OCI-LY1 (cell line): ENCODE results near the gene IL6R.
"Not testable (repeated sequence)": the region's sequence is repeated elsewhere in the genome, so short reads cannot be mapped to it uniquely, and the experiment has no call there.

Experiments
- H2AFZ ChIP-seq: fragments of 200-600 bp; sonication (generic), shearing (Covaris generic); 2 replicates; pipeline ENCODE4 v1.6.0; 2014; ENCODE audit warnings: antibody characterized with exemption, mild to moderate bottlenecking, low read length
- H3F3A ChIP-seq: fragments of 200-600 bp; sonication (generic), shearing (Covaris generic); 2 replicates; pipeline ENCODE4 v1.6.0; 2014; ENCODE audit warnings: mild to moderate bottlenecking, antibody characterized with exemption, low read length, moderate library complexity; ENCODE audit not compliant: insufficient read depth
- H3K27ac ChIP-seq: fragments of 200-600 bp; sonication (generic); 2 replicates; pipeline ENCODE4 v1.5.1; 2014; ENCODE audit warnings: low read length, mixed run types, mild to moderate bottlenecking, low read depth; ENCODE audit not compliant: poor library complexity, severe bottlenecking
- H3K27me3 ChIP-seq: fragments of 200-600 bp; sonication (generic); 2 replicates; pipeline ENCODE4 v1.6.0; 2014; ENCODE audit warnings: antibody characterized with exemption, mild to moderate bottlenecking, low read length, moderate library complexity; ENCODE audit not compliant: insufficient read depth
- H3K36me3 ChIP-seq: fragments of 200-600 bp; sonication (generic); 2 replicates; pipeline ENCODE4 v1.6.1; 2014; ENCODE audit warnings: mild to moderate bottlenecking, antibody characterized with exemption, low read length, moderate library complexity, mixed read lengths; ENCODE audit not compliant: insufficient read depth
- H3K4me1 ChIP-seq: fragments of 200-600 bp; sonication (generic); 2 replicates; pipeline ENCODE4 v1.5.1; 2014; ENCODE audit warnings: mild to moderate bottlenecking, low read length, moderate library complexity; ENCODE audit not compliant: insufficient read depth, severe bottlenecking
- H3K4me2 ChIP-seq: fragments of 200-600 bp; sonication (generic), shearing (Covaris generic); 2 replicates; pipeline ENCODE4 v1.6.1; 2014; ENCODE audit warnings: low read length
- H3K4me3 ChIP-seq: fragments of 200-600 bp; sonication (generic); 2 replicates; pipeline ENCODE4 v1.5.1; 2014; ENCODE audit warnings: low read length, low read depth, mild to moderate bottlenecking, mixed read lengths; ENCODE audit not compliant: poor library complexity, severe bottlenecking
- H3K79me2 ChIP-seq: fragments of 200-600 bp; shearing (Covaris generic); 2 replicates; pipeline ENCODE4 v1.6.1; 2016; ENCODE audit warnings: mixed run types, low read length, mixed read lengths; ENCODE audit not compliant: insufficient read depth
- H3K9ac ChIP-seq: fragments of 200-600 bp; sonication (generic), shearing (Covaris generic); 2 replicates; pipeline ENCODE4 v1.6.1; 2014; ENCODE audit warnings: mild to moderate bottlenecking, low read length, mixed read lengths
- H3K9me2 ChIP-seq: fragments of 200-600 bp; sonication (generic), shearing (Covaris generic); 2 replicates; pipeline ENCODE4 v1.6.1; 2014; ENCODE audit warnings: low read depth, mild to moderate bottlenecking, low read length, mixed read lengths
- H3K9me3 ChIP-seq: fragments of 200-600 bp; shearing (Covaris generic); 2 replicates; pipeline ENCODE4 v1.6.1; 2014; ENCODE audit warnings: low read length, mixed read lengths
- H4K20me1 ChIP-seq: fragments of 200-600 bp; sonication (generic), shearing (Covaris generic); 2 replicates; pipeline ENCODE4 v1.6.0; 2016; ENCODE audit warnings: mild to moderate bottlenecking, low read length; ENCODE audit not compliant: insufficient read depth
- EZH2 ChIP-seq: fragments of 200-600 bp; sonication (generic), shearing (Covaris generic); IDR thresholded peaks from 2 replicates; pipeline ENCODE4 v1.8.0; 2017; ENCODE audit warnings: borderline replicate concordance, mixed run types, mild to moderate bottlenecking, antibody characterized with exemption, low read length, moderate library complexity, mixed read lengths
- TF ChIP-seq, protein P1 (sequence below): fragments of 200-600 bp; sonication (generic), shearing (Covaris generic); IDR thresholded peaks from 2 replicates; pipeline ENCODE4 v1.5.1; 2017; ENCODE audit warnings: mild to moderate bottlenecking, antibody characterized with exemption, low read length, moderate library complexity, mixed read lengths

Gene IL6R

GRCh38 chr1:154404984-154405746, at the start of gene IL6R:
Gene IL6R, plus strand, starts transcription at chr1:154405343. Its CDS starts 287 bp downstream, at chr1:154405630.
- Histone ChIP-seq H4K20me1 (no peaks in the 10 kb centered on the region), H3K9me2 (no peaks in the 10 kb centered on the region), H3K9me3 (no peaks in the 10 kb centered on the region), H3K27ac (no peak within 1 kb of the TSS), H3K27me3 (peaks cover 16% of the 10 kb centered on the region), H3F3A (no peaks in the 10 kb centered on the region), H3K4me3 (peak within 1 kb of the TSS; percentile 44), H3K4me1 (peaks cover 7% of the 10 kb centered on the region), H3K4me2 (peak within 1 kb of the TSS; percentile 40; the same call in 1 of the 2 replicates), H3K9ac (no peak within 1 kb of the TSS), H2AFZ (no peak within 1 kb of the TSS), H3K79me2 (no peaks in the 10 kb centered on the region), H3K36me3 (no peaks in the 10 kb centered on the region)
- TF ChIP-seq, protein P1, sequence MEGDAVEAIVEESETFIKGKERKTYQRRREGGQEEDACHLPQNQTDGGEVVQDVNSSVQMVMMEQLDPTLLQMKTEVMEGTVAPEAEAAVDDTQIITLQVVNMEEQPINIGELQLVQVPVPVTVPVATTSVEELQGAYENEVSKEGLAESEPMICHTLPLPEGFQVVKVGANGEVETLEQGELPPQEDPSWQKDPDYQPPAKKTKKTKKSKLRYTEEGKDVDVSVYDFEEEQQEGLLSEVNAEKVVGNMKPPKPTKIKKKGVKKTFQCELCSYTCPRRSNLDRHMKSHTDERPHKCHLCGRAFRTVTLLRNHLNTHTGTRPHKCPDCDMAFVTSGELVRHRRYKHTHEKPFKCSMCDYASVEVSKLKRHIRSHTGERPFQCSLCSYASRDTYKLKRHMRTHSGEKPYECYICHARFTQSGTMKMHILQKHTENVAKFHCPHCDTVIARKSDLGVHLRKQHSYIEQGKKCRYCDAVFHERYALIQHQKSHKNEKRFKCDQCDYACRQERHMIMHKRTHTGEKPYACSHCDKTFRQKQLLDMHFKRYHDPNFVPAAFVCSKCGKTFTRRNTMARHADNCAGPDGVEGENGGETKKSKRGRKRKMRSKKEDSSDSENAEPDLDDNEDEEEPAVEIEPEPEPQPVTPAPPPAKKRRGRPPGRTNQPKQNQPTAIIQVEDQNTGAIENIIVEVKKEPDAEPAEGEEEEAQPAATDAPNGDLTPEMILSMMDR: peak; percentile 39
- no peak for TF ChIP-seq EZH2

DNA sequence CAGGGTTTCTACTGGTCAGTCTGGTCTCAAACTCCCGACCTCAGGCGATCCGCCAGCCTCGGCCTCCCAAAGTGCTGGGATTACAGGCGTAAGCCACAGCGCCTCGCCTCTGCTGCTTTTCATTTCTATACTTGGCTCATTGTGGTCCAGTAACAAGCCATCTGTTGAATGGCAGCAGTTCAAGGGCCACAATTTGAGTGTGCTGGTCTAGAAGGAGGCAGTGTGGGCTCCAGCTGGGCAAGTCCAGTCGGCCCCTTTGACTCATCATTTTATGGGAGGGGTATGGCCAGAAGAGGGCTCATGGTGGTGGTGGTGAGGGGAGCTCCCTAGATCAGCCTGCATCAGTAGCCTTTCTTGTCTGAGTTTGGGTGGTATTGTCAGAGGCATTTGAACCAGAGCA, 46.6 kb upstream of the IL6R start:
- no peaks in the 10 kb centered on the region for H3K79me2 ChIP-seq
- H3K4me2 ChIP-seq: no peak overlapping the region
- H3K27ac ChIP-seq: no peak overlapping the region
- no peaks in the 10 kb centered on the region for H3K9me3 ChIP-seq
- H3K9me2 ChIP-seq: no peaks in the 10 kb centered on the region
- TF ChIP-seq, protein P1: no peak
- TF ChIP-seq EZH2: no peak
- H4K20me1 ChIP-seq: no peaks in the 10 kb centered on the region
- H3K9ac ChIP-seq: no peak overlapping the region
- H2AFZ ChIP-seq: no peak overlapping the region
- no peaks in the 10 kb centered on the region for H3K4me1 ChIP-seq
- no peaks in the 10 kb centered on the region for H3K36me3 ChIP-seq
- H3F3A ChIP-seq: no peaks in the 10 kb centered on the region
- H3K4me3 ChIP-seq: no peak overlapping the region
- no peaks in the 10 kb centered on the region for H3K27me3 ChIP-seq

DNA sequence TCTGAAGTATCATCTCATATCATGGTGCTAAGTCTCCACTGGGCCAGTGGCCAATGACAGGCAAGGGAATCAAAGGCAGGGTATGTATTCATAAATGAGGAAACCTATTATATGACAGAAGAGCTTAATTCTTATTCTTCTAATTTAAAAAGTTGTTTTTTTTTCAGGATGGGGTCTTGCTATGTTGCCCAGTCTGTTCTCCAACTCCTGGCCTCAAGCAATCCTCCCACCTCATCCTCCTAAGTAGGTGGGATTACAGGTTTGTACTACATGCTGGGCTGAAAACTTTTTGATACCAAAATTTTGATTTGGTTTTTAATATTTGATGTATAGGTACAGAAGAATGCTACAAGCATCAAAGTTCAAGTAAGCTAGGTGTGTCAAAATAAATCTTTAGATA, 44.9 kb upstream of the IL6R start:
- H4K20me1 ChIP-seq: no peaks in the 10 kb centered on the region
- H3K4me2 ChIP-seq: no peak overlapping the region
- no peak overlapping the region for H3K9ac ChIP-seq
- H3K9me3 ChIP-seq: no peaks in the 10 kb centered on the region
- no peak overlapping the region for H2AFZ ChIP-seq
- H3K9me2 ChIP-seq: no peaks in the 10 kb centered on the region
- no peaks in the 10 kb centered on the region for H3F3A ChIP-seq
- no peak overlapping the region for H3K4me3 ChIP-seq
- no peaks in the 10 kb centered on the region for H3K36me3 ChIP-seq
- no peak for TF ChIP-seq EZH2
- TF ChIP-seq, protein P1: no peak
- no peaks in the 10 kb centered on the region; the same call in 1 of the 2 replicates for H3K27me3 ChIP-seq
- no peak overlapping the region for H3K27ac ChIP-seq
- no peaks in the 10 kb centered on the region for H3K4me1 ChIP-seq
- no peaks in the 10 kb centered on the region for H3K79me2 ChIP-seq

DNA sequence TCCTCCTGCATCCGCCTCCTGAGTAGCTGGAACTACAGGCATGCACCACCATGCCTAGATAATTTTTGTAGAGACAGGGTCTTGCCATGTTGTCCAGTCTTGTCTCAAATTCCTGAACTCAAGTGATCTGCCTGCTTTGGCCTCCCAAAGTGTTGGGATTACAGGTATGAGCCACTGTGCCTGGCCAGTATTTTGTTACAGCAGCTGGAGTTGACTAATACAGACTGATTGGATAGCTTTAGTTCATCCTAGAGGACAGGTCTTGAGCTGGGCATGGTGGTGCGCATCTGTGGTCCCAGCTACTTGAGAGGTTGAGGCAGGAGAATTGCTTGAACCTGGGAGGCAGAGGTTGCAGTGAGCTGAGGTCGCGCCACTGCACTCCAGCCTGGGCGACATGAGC, 44.3 kb upstream of the IL6R start:
- H3K9me2 ChIP-seq, H2AFZ ChIP-seq, H3K4me3 ChIP-seq, H3K9me3 ChIP-seq, H4K20me1 ChIP-seq, H3K9ac ChIP-seq, H3K4me2 ChIP-seq, H3K36me3 ChIP-seq, H3K27me3 ChIP-seq, H3K27ac ChIP-seq, H3K4me1 ChIP-seq, H3F3A ChIP-seq, H3K79me2 ChIP-seq: not testable (repeated sequence)
